Lung (tissue), 12 donors: ENCODE measurements around the gene CDKAL1. TPM values are rescaled to one million over a fixed set of nuclear protein-coding genes. Genes with fewer than 3 reads are reported as not detected.

Source experiments
- ATAC-seq: fragments of 200-7000 bp; cut with Tn5 transposase; one replicate; pipeline ENCODE4 v1.9.1; 2020; ENCODE audit warnings: moderate number of reproducible peaks; ENCODE audit not compliant: insufficient read depth, low FRiP score
- DNase-seq, 3 donors: peaks; one replicate each; pipeline ENCODE4 v3.0.0-alpha.2; 2013 to 2017
- H3K27ac ChIP-seq, 2 donors: one replicate each; pipeline ENCODE4 v1.5.1; 2013; ENCODE audit warnings: mild to moderate bottlenecking in 2 of 2, moderate library complexity in 2 of 2, control low read depth in 1 of 2, inconsistent platforms in 1 of 2, low read depth in 1 of 2, low read length in 1 of 2
- H3K27me3 ChIP-seq, 3 donors: one replicate each; pipeline ENCODE4 v1.5.1; 2013; ENCODE audit warnings: low read length in 2 of 3; ENCODE audit not compliant: control insufficient read depth in 3 of 3, insufficient read depth in 3 of 3
- H3K36me3 ChIP-seq, 4 donors: one replicate each; pipeline ENCODE4 v1.5.1; 2013; ENCODE audit warnings: low read length in 4 of 4, mild to moderate bottlenecking in 1 of 4, moderate library complexity in 1 of 4; ENCODE audit not compliant: control insufficient read depth in 4 of 4, insufficient read depth in 4 of 4
- H3K4me1 ChIP-seq, 5 donors: one replicate each; pipeline ENCODE4 v1.5.1; 2013; ENCODE audit warnings: low read length in 5 of 5, mild to moderate bottlenecking in 2 of 5, moderate library complexity in 1 of 5; ENCODE audit not compliant: control insufficient read depth in 5 of 5, insufficient read depth in 5 of 5
- H3K4me3 ChIP-seq: one replicate; pipeline ENCODE4 v1.5.1; 2013; ENCODE audit warnings: mild to moderate bottlenecking, control low read depth, moderate library complexity
- H3K9ac ChIP-seq, 2 donors: one replicate each; pipeline ENCODE4 v1.5.1; 2013; ENCODE audit warnings: low read length in 2 of 2, control low read depth in 1 of 2; ENCODE audit not compliant: insufficient read depth in 1 of 2
- H3K9me3 ChIP-seq, 4 donors: one replicate each; pipeline ENCODE4 v1.5.1; 2013; ENCODE audit warnings: low read length in 3 of 4, mild to moderate bottlenecking in 1 of 4, moderate library complexity in 1 of 4; ENCODE audit not compliant: control insufficient read depth in 4 of 4, insufficient read depth in 3 of 4
- WGBS, 2 donors: extraction: QIAGEN DNeasy Blood & Tissue Kit; methylation state at CpG; one replicate each; pipeline ENCODE4 v1.1.7; 2013; 5-methylcytosine and 5-hydroxymethylcytosine counted together
- polyA plus RNA-seq, 2 donors: library from polyadenylated mRNA; stranded (reverse); fragments of 200-250 nt; gene quantifications; one replicate each; pipeline ENCODE4 v1.2.1, GENCODE V29; 2013
- total RNA-seq, 2 donors: library from RNA; depleted of rRNA in 1 of 2; stranded (reverse); fragments of >200 nt in 1 of 2; gene quantifications; one replicate each; pipeline ENCODE4 v1.2.1, GENCODE V29; 2014 to 2021
- TF ChIP-seq, protein P1 (sequence below): IDR thresholded peaks from 2 replicates; pipeline ENCODE4 v1.5.1; 2012; ENCODE audit warnings: mild to moderate bottlenecking; ENCODE audit errors: control extremely low read depth, extremely low read depth
- donor health status: control.
- donor health status: control.
- donor health status: Bipolar disorder and iron deficiency.
- donor health status: healthy.
- donor health status: DM: yes; HTN: yes; CAD: no.

Gene CDKAL1
- total and polyA plus RNA-seq, 4 donors = 4.0 to 39.0 (median 10.0) TPM

GRCh38 chr6:20911712-20912111 lies 377.5 kb downstream of the CDKAL1 start:
- 67 to 76% methylated on average over 1 of the region's 1 CpG for WGBS, 2 donors
- TF ChIP-seq, protein P1, sequence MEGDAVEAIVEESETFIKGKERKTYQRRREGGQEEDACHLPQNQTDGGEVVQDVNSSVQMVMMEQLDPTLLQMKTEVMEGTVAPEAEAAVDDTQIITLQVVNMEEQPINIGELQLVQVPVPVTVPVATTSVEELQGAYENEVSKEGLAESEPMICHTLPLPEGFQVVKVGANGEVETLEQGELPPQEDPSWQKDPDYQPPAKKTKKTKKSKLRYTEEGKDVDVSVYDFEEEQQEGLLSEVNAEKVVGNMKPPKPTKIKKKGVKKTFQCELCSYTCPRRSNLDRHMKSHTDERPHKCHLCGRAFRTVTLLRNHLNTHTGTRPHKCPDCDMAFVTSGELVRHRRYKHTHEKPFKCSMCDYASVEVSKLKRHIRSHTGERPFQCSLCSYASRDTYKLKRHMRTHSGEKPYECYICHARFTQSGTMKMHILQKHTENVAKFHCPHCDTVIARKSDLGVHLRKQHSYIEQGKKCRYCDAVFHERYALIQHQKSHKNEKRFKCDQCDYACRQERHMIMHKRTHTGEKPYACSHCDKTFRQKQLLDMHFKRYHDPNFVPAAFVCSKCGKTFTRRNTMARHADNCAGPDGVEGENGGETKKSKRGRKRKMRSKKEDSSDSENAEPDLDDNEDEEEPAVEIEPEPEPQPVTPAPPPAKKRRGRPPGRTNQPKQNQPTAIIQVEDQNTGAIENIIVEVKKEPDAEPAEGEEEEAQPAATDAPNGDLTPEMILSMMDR = no peak
- ATAC-seq (no peak), DNase-seq (no peak)
- Histone ChIP-seq H3K4me3 (no peak overlapping the region), H3K36me3 (no peaks in the 10 kb centered on the region), H3K9ac (no peak overlapping the region), H3K27me3 (no peaks in the 10 kb centered on the region), H3K4me1 (no peaks in the 10 kb centered on the region), H3K9me3 (peaks cover 0 to 4% (median under 1%) of the 10 kb centered on the region in 4 donors), H3K27ac (no peak overlapping the region)

- H3K9ac ChIP-seq = no peak overlapping the region
- no peaks in the 10 kb centered on the region for H3K27me3 ChIP-seq
- 50 to 72% methylated on average over 1 of the region's 1 CpG for WGBS, 2 donors
- H3K4me3 ChIP-seq = no peak overlapping the region
- H3K4me1 ChIP-seq = peaks cover 0 to 6% (median 0%) of the 10 kb centered on the region in 5 donors
- ATAC-seq (no peak), DNase-seq (no peak)
- peaks cover 0 to 4% (median under 1%) of the 10 kb centered on the region in 4 donors for H3K9me3 ChIP-seq
- TF ChIP-seq, protein P1 = no peak
- H3K36me3 ChIP-seq = no peaks in the 10 kb centered on the region
- no peak overlapping the region for H3K27ac ChIP-seq
Measured at GRCh38 chr6:20915156-20915555, 380.9 kb downstream of the CDKAL1 start.

DNA sequence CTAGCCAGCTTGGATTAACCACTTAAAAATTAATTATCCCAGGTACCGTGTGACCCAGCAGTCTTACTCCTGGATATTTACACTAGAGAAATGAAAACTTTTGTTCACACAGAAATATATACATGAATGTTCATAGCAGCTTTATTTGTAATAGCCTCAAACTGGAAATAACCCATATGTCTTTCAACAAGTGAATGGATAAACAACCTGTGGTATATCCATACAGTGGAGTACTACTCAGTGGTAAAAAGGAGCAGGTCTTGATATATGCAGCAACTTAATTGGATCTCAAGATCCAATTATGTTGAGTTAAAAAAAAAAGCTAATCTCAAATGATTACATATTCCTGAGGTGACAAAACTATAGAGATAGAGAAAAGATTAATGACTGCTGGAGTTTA lies 381.4 kb downstream of the CDKAL1 start:
- ATAC-seq (no peak), DNase-seq (no peak)
- no peak overlapping the region for H3K4me3 ChIP-seq
- peaks cover 0 to 7% (median 0%) of the 10 kb centered on the region in 5 donors for H3K4me1 ChIP-seq
- peaks cover 0 to 4% (median under 1%) of the 10 kb centered on the region in 4 donors for H3K9me3 ChIP-seq
- no peak overlapping the region for H3K9ac ChIP-seq
- no peaks in the 10 kb centered on the region for H3K36me3 ChIP-seq
- no peaks in the 10 kb centered on the region for H3K27me3 ChIP-seq
- TF ChIP-seq, protein P1 = no peak
- H3K27ac ChIP-seq = no peak overlapping the region
- WGBS, 2 donors = 94 to 95% methylated on average over 1 of the region's 1 CpG

DNA sequence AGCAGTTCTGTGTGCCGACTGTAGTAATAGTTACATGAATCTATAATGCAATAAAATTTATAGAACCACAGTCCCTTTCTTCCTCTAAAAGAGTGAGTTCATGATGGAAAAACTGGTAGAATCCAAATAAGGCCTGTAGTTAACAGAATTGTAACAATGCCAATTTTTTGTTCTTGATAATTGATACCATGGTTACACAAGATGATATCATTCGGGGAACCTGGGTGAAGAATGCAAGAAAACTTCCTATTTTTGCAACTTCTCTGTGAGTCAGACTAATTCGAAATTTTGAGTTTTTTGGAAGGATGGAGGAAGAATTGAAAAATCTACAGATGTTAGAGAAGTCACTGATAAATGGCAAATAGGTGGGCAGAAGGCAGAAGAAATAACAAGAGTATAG lies 381.8 kb downstream of the CDKAL1 start:
- TF ChIP-seq, protein P1 = no peak
- no peak overlapping the region for H3K27ac ChIP-seq
- no peaks in the 10 kb centered on the region for H3K27me3 ChIP-seq
- ATAC-seq = peak; percentile 27
- H3K4me3 ChIP-seq = no peak overlapping the region
- peaks cover 0 to 11% (median 0%) of the 10 kb centered on the region in 5 donors for H3K4me1 ChIP-seq
- 67 to 84% methylated on average over 3 of the region's 3 CpGs for WGBS, 2 donors
- no peak overlapping the region for H3K9ac ChIP-seq
- H3K9me3 ChIP-seq = peaks cover 0 to 4% (median under 1%) of the 10 kb centered on the region in 4 donors
- H3K36me3 ChIP-seq = no peaks in the 10 kb centered on the region
- no peak for DNase-seq
